Left renal pelvis (tissue), 4 donors: ENCODE measurements around the gene SLC44A1. TPM values are rescaled to one million over a fixed set of nuclear protein-coding genes. Genes with fewer than 3 reads are reported as not detected.
"Not testable (repeated sequence)": the region's sequence is repeated elsewhere in the genome, so short reads cannot be mapped to it uniquely, and the experiment has no call there.

Experiments
- DNase-seq, 4 donors: peaks; one replicate each; pipeline ENCODE4 v3.0.0-alpha.2; 2013; ENCODE audit warnings: low read depth in 4 of 4, low spot score in 3 of 4
- polyA plus RNA-seq, 4 donors: library from polyadenylated mRNA; unstranded; fragments of 120-200 nt; gene quantifications; one replicate each; pipeline ENCODE4 v1.2.1, GENCODE V29; 2013; ENCODE audit not compliant: insufficient read length in 4 of 4

Gene SLC44A1
- polyA plus RNA-seq, 4 donors = 33.4 to 61.0 (median 50.7) TPM

GRCh38 chr9:105264380-105264779 is 19.9 kb downstream of the SLC44A1 start:
- DNase-seq = no peak

- DNase-seq = not testable (repeated sequence)
Measured at GRCh38 chr9:105268254-105268653, 23.8 kb downstream of the SLC44A1 start.

DNA sequence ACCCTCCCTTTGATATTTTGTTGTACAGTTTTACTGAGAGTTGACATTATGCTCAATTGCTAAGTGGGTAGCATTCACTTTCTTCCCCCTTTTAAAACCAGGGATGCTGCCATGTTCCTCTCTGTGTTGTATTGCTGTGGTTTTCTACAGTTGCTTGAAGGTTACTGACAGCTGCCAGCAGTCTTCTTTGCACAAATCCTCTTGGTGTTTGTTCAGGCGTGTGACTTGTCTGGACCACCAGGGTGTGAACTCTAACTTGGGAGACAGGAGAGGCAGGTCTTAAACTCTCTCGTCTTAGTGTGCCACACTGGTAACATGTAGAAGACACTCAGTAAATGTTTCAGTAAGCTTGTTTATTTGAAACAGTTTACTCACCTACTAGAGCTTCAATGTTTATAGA is 25.1 kb downstream of the SLC44A1 start:
- no peak for DNase-seq

GRCh38 chr9:105270711-105271110 is 26.3 kb downstream of the SLC44A1 start:
- DNase-seq = no peak

- no peak for DNase-seq
Measured at GRCh38 chr9:105273731-105274130, 29.3 kb downstream of the SLC44A1 start.

- no peak for DNase-seq
Measured at GRCh38 chr9:105275111-105275510, 30.7 kb downstream of the SLC44A1 start.

DNA sequence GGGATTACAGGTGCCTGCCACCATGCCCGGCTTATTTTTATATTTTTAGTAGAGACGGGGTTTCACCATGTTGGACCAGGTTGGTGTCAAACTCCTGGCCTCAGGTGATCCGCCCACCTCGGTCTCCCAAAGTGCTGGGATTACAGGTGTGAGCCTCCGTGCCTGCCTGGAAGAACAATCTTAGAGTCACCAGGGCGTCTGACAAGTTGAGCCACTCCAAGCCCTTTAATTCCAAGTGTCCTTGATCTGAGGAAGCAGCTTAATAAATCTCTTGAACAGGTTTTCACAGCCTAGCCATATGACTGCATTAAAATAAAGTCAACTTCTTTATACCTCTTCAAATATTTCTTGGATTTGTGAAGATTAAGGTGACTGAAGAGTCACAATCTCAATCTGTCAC is 31.5 kb downstream of the SLC44A1 start:
- no peak for DNase-seq

DNA sequence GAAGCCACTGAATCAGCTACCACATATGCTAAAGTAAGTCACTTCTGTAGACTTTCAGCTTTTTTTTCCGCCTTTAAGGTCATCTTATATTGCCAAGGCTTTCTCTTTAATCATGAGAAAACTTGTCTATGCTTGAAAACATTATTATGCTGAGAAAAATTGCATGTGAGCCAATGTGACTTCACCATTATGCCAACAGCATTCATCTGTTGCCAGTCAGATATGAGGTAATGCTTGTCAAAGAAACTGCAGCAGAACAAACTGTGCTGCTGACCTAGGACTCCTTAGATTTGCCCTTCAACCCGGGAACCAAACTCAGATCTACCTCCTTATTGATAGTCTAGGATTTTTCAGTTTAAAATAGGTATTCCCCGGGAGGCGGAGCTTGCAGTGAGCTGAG is 34.3 kb downstream of the SLC44A1 start:
- no peak for DNase-seq

- no peak for DNase-seq
Measured at GRCh38 chr9:105280691-105281090, 36.2 kb downstream of the SLC44A1 start.

GRCh38 chr9:105281272-105281671 is 36.8 kb downstream of the SLC44A1 start:
- DNase-seq = no peak

DNA sequence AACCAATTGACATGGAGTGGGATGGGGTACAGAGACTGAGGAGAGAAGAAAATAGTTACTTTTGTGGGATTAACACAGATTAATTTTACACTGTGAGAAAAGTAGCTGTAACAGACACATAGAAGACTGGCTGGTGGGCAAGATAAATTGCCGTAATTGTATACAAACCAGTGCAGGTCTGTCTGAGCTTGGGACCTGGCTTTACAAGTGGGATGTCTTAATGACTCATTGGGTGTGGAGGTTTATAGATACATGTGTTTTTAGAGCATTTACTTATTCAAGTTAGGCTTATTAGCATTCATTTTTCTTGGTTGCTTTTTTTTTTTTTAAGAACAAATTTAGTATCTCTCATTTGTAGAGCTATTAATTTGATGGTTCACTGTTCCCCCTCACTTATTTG is 37.5 kb downstream of the SLC44A1 start:
- no peak for DNase-seq

- no peak for DNase-seq
Measured at GRCh38 chr9:105282870-105283621, 38.6 kb downstream of the SLC44A1 start.

DNA sequence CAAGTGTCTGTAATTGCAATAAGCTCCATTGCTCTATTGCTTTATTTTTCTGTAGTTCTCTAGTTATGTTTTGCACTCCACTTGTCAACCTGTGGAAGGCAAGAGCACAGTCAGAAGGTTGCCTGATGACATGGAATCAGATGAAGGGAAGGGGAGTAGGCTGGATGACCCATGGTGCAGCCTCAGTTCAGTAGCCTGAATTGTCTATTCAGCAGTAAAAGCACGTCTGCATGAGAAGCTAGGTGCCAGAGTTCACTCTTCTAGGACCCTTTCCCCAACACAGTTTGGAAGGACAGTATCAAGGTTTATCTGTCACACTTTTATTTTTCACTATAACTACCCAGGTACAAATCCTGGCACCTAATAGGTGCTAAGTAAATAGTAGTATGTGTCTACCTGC is 39.3 kb downstream of the SLC44A1 start:
- DNase-seq = no peak

GRCh38 chr9:105284463-105284862 is 40.0 kb downstream of the SLC44A1 start:
- no peak for DNase-seq

GRCh38 chr9:105286098-105286497 is 41.6 kb downstream of the SLC44A1 start:
- DNase-seq = no peak

- no peak for DNase-seq
Measured at GRCh38 chr9:105289305-105289704, 44.9 kb downstream of the SLC44A1 start.

- DNase-seq = no peak
Measured at GRCh38 chr9:105290418-105290817, 46.0 kb downstream of the SLC44A1 start.

DNA sequence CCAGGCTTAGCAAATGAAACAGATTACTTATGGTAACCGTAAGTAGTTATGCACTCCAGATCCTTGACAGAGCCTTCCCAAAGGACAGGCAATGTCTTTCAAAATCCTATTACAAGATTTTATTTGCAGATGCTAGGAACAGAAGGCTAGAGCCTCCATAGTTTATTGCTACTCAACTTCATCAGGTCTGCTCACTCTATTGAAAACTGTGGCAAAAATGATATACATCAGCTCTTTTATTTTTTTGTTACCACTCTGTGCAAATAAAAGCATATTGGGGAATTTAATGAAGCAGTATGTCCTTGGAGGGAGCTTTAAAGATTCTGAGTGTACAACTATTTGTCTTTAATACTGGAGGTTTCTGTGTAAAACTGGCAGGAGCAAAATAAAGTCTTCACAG is 46.5 kb downstream of the SLC44A1 start:
- DNase-seq = no peak

GRCh38 chr9:105291422-105291859 is 47.0 kb downstream of the SLC44A1 start:
- no peak for DNase-seq

DNA sequence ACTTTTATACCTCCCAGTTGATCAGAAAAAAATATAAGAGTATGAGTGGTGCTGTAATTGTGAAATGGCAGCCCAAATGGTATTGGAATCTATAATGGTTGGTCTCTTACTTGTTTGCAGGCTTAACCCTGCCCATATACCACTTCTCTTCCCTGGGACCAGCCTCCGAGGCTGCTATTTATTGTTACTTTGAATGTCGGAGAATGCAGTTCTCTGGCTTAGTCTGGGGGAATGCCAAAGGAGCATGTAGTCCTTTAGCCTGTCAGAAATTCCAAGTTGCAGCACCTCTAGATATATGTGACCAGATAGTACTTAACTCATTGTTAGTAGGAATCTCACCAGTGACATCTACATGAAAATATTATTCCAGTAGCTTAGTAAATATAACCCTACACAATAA is 47.5 kb downstream of the SLC44A1 start:
- DNase-seq = no peak

GRCh38 chr9:105293408-105293807 is 49.0 kb downstream of the SLC44A1 start:
- DNase-seq = no peak

DNA sequence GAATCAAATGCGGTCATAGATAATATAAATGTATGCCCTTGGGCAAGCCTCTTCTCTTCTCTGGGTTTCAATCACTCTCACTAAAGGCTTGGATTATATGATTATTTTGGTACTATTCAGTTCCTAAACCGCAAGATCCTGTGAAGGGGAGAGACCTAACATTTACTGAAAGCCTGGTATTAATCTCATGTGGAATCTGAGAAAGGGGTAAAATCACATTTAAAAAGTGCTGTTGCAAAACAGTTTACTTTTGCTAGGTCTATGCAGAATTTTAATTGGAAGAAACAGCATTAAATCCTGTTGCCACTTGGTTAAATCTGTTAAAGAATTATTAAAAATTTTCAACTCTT is 50.7 kb downstream of the SLC44A1 start:
- no peak for DNase-seq

DNA sequence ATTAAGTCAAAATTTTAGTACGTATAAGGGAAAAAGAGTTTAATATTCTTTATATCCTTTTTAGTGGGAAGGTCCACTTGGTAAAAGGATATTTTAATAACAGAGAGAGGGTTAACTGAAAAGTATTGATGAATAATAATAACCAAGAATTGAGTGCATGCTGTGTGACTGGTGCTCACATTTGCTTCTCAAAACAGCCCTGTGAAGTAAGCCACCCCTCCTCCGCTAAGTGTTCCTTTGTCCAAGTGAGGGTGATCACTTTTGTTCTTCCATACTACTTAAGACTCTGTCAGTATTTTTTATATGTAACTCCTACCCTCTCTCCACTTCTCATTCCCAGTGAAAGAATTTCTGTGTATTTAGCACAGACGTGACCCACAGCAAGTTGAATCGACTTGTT is 51.5 kb downstream of the SLC44A1 start:
- no peak for DNase-seq
